ENCODE results near the gene E2F4.

GRCh38 chr16:67151431-67152097 is 40.4 kb upstream of the E2F4 start:
- TF ChIP-seq POLR2A (IDR thresholded peaks at IDR 0.05; ENCODE audit: insufficient read depth in 1 of 2, low read depth in 2 of 2, low read length in 2 of 2) (no peak), ZNF562 (CRISPR knock-in tag; IDR thresholded peaks at IDR 0.05; ENCODE audit: borderline replicate concordance) (no peak), SP4 (CRISPR knock-in tag; IDR thresholded peaks at IDR 0.05) (no peak), ZNF674 (CRISPR knock-in tag; IDR thresholded peaks at IDR 0.05; ENCODE audit: low read depth) (no peak), MTF1 (CRISPR knock-in tag; IDR thresholded peaks at IDR 0.05) (no peak)
